HG02623 (cell line): ENCODE results near the gene SCNN1B.
"Not testable (repeated sequence)": the region's sequence is repeated elsewhere in the genome, so short reads cannot be mapped to it uniquely, and the experiment has no call there.

ENCODE experiments used
- ATAC-seq: cut with Tn5 transposase; IDR thresholded peaks from one replicate; pipeline ENCODE4 v1.9.1; 2021; ENCODE audit warnings: moderate library complexity; ENCODE audit not compliant: unreplicated experiment

Gene SCNN1B

GRCh38 chr16:23288726-23289512, 13.2 kb upstream of the SCNN1B start:
- ATAC-seq, result no peak

- no peak for ATAC-seq
Observed at GRCh38 chr16:23290189-23291062, 11.7 kb upstream of the SCNN1B start.

GRCh38 chr16:23293016-23293415, 9.1 kb upstream of the SCNN1B start:
- ATAC-seq, result no peak

- no peak for ATAC-seq
Observed at GRCh38 chr16:23294260-23294659, 7.8 kb upstream of the SCNN1B start.

- ATAC-seq, result no peak
Observed at GRCh38 chr16:23296994-23297393, 5.1 kb upstream of the SCNN1B start.

GRCh38 chr16:23298290-23298915, 3.7 kb upstream of the SCNN1B start:
- no peak for ATAC-seq

- ATAC-seq, result not testable (repeated sequence)
Observed at GRCh38 chr16:23299815-23300214, 2.3 kb upstream of the SCNN1B start.

GRCh38 chr16:23301251-23302044, 654 bp upstream of the SCNN1B start:
- no peak for ATAC-seq

- ATAC-seq, result no peak
Observed at GRCh38 chr16:23303685-23304084, 1.6 kb downstream of the SCNN1B start.

GRCh38 chr16:23304620-23305019, 2.5 kb downstream of the SCNN1B start:
- no peak for ATAC-seq

- ATAC-seq, result no peak
Observed at GRCh38 chr16:23306199-23307100, 4.3 kb downstream of the SCNN1B start.

- no peak for ATAC-seq
Observed at GRCh38 chr16:23310217-23310616, 8.1 kb downstream of the SCNN1B start.

GRCh38 chr16:23310744-23311143, 8.6 kb downstream of the SCNN1B start:
- ATAC-seq, result no peak

GRCh38 chr16:23316232-23316631, 14.1 kb downstream of the SCNN1B start:
- no peak for ATAC-seq

- no peak for ATAC-seq
Observed at GRCh38 chr16:23316634-23317265, 14.6 kb downstream of the SCNN1B start.

- no peak for ATAC-seq
Observed at GRCh38 chr16:23317266-23317661, 15.2 kb downstream of the SCNN1B start.

GRCh38 chr16:23317751-23318150, 15.6 kb downstream of the SCNN1B start:
- ATAC-seq, result no peak

- no peak for ATAC-seq
Observed at GRCh38 chr16:23318639-23319038, 16.5 kb downstream of the SCNN1B start.

- no peak for ATAC-seq
Observed at GRCh38 chr16:23319861-23320615, 17.9 kb downstream of the SCNN1B start.
